GM18951 (cell line): ENCODE data around the gene RIOK1.
A peak's percentile ranks its signal among the peaks of the same experiment; 100 is the strongest.
"Not testable (repeated sequence)": the region's sequence is repeated elsewhere in the genome, so short reads cannot be mapped to it uniquely, and the experiment has no call there.

Experiments used
- POLR2A ChIP-seq: IDR thresholded peaks from 4 replicates; pipeline ENCODE4 v1.6.1; 2011; ENCODE audit warnings: mild to moderate bottlenecking; ENCODE audit not compliant: insufficient read length, insufficient read depth; ENCODE audit errors: extremely low read depth
- in situ Hi-C: fragments of 300-500 bp; cut with MboI; formaldehyde crosslinking; loops from one replicate; pipeline ENCODE4 v1.12.0; 2022; ENCODE audit warnings: low sequenced_read_pairs, mixed read lengths, inconsistent platforms; ENCODE audit not compliant: unreplicated experiment

RIOK1 gene

GRCh38 chr6:7389451-7390225 lies at the start of gene RIOK1, which contains the start of gene CAGE1:
TSS of gene RIOK1 (plus strand) at chr6:7389808. CDS start at chr6:7390003, 195 bp downstream.
TSS of gene CAGE1 (minus strand) at chr6:7389742. CDS start at chr6:7387173, 2,569 bp downstream.
- peak; percentile 98 for TF ChIP-seq POLR2A
- in situ Hi-C loops: no loop called here

DNA sequence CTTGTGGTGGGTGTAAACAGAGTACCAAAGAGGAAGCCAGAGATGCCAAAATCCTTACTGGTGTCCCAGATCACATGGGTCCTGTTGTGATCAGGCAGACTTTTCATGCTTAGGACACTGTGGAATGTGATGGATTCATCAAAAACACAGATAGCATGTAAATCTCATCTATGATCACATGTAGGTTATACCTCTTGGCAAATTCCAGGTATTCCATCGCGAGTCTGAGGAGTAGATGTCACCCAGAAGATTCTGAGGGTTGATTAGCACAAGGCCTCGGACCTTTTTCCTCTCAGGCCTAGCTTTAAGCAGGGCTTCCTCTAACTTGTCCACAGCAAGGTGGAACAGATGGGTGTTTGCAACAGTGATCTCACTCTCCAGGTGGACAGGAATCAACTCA lies 48.3 kb upstream of the RIOK1 start:
- no peak for TF ChIP-seq POLR2A
- in situ Hi-C loops: no loop called here

DNA sequence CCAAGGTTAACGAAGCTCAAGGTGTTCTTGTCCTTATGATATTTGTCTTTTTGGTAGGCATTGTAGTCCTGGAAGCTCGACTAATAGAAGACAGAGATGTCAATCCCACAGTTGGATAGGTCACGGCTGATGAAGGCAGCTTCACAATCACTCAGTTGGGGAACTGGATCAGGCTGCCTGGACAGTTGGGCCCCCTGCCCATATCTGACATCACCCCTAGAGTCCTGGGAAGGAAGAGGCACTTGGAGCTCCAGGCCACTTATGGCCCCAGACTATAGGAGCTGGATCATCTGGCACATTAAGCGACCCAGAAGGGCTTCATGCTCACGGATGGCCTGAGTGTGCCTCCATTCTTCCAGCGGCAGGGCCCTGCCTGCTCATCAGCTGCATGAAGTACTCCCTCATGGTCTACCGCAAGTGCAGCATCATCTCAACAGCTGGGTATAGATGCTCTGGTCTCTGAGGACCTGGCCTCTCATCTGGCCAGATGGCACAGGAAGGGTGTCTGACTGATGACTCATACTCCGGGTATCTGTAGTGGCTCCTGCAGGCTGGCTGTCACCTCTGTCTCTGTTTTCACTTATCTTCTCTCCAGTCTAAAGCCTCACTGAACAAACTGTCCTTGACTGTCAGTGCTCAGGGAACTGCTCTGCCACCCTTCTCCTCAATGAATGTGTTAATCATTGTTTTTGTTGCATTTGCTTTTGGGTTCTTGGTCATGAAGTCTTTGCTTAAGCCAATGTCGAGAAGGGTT lies 47.4 kb upstream of the RIOK1 start:
- TF ChIP-seq POLR2A: no peak
- in situ Hi-C loops: no loop called here

GRCh38 chr6:7343546-7344475 lies 45.8 kb upstream of the RIOK1 start:
- in situ Hi-C loops: no loop called here
- TF ChIP-seq POLR2A: no peak

GRCh38 chr6:7344773-7345450 lies 44.7 kb upstream of the RIOK1 start:
- in situ Hi-C loops: not testable (repeated sequence)

GRCh38 chr6:7347551-7347997 lies 42.0 kb upstream of the RIOK1 start:
- in situ Hi-C loops: not testable (repeated sequence)

DNA sequence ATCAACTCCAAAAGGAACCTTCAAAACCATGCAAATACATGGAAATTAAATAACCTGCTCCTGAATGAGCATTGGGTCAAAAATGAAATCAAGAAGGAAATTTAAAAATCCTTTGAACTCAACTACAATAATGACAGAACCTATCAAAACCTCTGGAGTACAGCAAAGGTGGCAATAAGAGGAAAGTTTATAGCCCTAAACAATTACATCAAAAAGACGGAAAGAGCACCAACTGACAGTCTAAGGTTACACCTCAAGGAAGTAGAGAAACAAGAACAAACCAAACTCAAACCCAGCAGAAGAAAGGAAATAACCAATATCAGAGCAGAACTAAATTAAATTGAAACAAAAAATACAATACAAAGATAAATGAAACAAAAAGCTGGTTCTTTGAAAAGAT lies 39.0 kb upstream of the RIOK1 start:
- in situ Hi-C loops: not testable (repeated sequence)

DNA sequence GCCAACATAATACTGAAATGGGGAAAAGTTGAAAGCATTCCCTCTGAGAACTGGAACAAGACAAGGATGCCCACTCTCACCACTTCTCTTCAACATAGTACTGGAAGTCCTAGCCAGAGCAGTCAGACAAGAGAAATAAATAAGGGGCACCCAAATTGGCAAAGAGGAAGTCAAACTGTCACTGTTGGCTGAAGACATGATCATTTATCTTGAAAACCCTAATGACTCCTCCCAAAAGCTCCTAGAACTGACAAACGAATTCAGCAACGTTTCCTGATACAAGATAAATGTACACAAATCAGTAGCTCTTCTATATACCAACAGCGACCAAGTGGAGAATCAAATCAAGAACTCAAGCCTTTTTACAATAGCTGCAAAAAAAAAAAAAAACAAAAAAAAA lies 37.7 kb upstream of the RIOK1 start:
- in situ Hi-C loops: not testable (repeated sequence)

GRCh38 chr6:7367408-7367807 lies 22.2 kb upstream of the RIOK1 start:
- TF ChIP-seq POLR2A: no peak
- in situ Hi-C loops: no loop called here

DNA sequence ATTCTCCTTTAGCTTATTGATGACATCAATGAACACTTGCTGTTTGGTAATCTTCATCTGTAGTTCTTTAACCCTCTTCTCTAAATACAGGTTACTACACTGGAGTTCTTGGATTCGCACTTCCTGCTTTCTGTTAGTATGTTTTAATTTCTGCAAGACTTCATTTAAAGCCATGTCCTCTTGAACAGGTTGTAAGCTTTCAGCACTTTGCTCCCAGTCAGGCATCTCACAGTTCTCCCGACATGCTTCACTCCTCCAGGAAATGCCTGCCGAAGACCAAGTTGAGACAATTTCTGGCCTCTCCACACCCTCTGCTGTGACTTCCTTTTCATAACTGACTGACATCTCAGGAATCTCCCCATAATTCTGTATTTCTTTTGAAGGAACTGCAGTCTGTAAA lies 15.9 kb upstream of the RIOK1 start:
- in situ Hi-C loops: no loop called here
- TF ChIP-seq POLR2A: no peak

DNA sequence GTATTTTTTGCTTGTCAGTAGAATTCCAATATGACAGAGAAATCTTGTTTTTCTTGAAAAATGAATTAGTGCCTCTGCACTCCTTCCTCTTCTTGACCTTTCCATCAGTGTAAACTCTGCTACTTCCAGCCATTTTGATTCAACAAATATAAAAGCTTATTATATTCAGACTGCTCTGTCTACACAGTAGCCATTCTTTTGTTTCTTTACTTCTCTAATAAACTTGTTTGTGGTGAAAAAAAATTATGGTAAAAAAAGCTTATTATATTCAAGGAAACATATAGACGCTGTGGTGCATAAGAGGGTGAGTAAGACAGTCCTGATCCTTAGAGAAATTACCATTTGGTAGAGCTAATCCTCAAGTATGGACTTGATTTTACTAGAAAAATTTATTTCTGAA lies 11.6 kb upstream of the RIOK1 start:
- in situ Hi-C loops: no loop called here

GRCh38 chr6:7378740-7379139 lies 10.9 kb upstream of the RIOK1 start:
- in situ Hi-C loops: no loop called here
- TF ChIP-seq POLR2A: no peak

More for the DNA sequence above, 11.6 kb upstream of the RIOK1 start:
- no peak for TF ChIP-seq POLR2A

GRCh38 chr6:7381092-7381491 lies 8.5 kb upstream of the RIOK1 start:
- in situ Hi-C loops: no loop called here
- no peak for TF ChIP-seq POLR2A

- in situ Hi-C loops: no loop called here
- TF ChIP-seq POLR2A: no peak
Observed at GRCh38 chr6:7389162-7389450, 502 bp upstream of the RIOK1 start.
